ENCODE results near the gene USP22. TPM values are rescaled to one million over a fixed set of nuclear protein-coding genes. Genes with fewer than 3 reads are reported as not detected.
A peak's percentile ranks its signal among the peaks of the same experiment; 100 is the strongest.

The USP22 gene
- total RNA-seq, 4 donors from 2014 or later, result 120 to 258 (median 143) TPM

- Histone ChIP-seq H3K36me3 (no peaks in the 10 kb centered on the region), H3K4me1 (no peaks in the 10 kb centered on the region), H3K27ac (no peak overlapping the region), H3K4me3 (no peak overlapping the region), H3K9me3 (no peaks in the 10 kb centered on the region), H3K27me3 (no peaks in the 10 kb centered on the region)
- DNase-seq (no peak), ATAC-seq (no peak)
- intact Hi-C loops (cut with DNase I; ENCODE audit: low total_unique reads) (loop anchor here (10.0 kb wide), 1 partner anchor 95 kb away; no protein-coding TSS in a partner anchor), in situ Hi-C loops (cut with MboI; ENCODE audit: low sequenced_read_pairs in 4 of 4) (no loop called here)
- TF ChIP-seq CTCF (IDR thresholded peaks at IDR 0.05 in 4 of 5, conservative IDR thresholded peaks at IDR 0.05 in 1 of 5) (no peak), POLR2A (IDR thresholded peaks at IDR 0.05) (no peak)
Measured at GRCh38 chr17:21049457-21049856, 6.6 kb upstream of the USP22 start.

GRCh38 chr17:21046216-21046615 is 3.4 kb upstream of the USP22 start:
- Histone ChIP-seq H3K36me3 (no peaks in the 10 kb centered on the region), H3K4me1 (peaks cover 5 to 10% of the 10 kb centered on the region in 2 donors), H3K27ac (no peak overlapping the region), H3K27me3 (no peaks in the 10 kb centered on the region), H3K9me3 (no peaks in the 10 kb centered on the region), H3K4me3 (no peak overlapping the region)
- DNase-seq (no peak), ATAC-seq (no peak)
- TF ChIP-seq CTCF (IDR thresholded peaks at IDR 0.05 in 4 of 5, conservative IDR thresholded peaks at IDR 0.05 in 1 of 5), result no peak
- no peak for TF ChIP-seq POLR2A (IDR thresholded peaks at IDR 0.05)
- intact Hi-C loops (cut with DNase I; ENCODE audit: low total_unique reads) (loop anchor here (10.0 kb wide), 1 partner anchor 91 kb away; no protein-coding TSS in a partner anchor), in situ Hi-C loops (cut with MboI; ENCODE audit: low sequenced_read_pairs in 4 of 4) (no loop called here)

- ATAC-seq, result no peak
- in situ Hi-C loops (cut with MboI; ENCODE audit: low sequenced_read_pairs in 4 of 4), result no loop called here
- no peaks in the 10 kb centered on the region for H3K27me3 ChIP-seq
- no peak overlapping the region for H3K4me3 ChIP-seq
- DNase-seq, result no peak
- H3K9me3 ChIP-seq, result no peaks in the 10 kb centered on the region
- TF ChIP-seq POLR2A (IDR thresholded peaks at IDR 0.05), result no peak
- H3K36me3 ChIP-seq, result no peaks in the 10 kb centered on the region
- no peak overlapping the region for H3K27ac ChIP-seq
- intact Hi-C loops (cut with DNase I; ENCODE audit: low total_unique reads), result loop anchor here (5.0 to 10.0 kb wide), 3 partner anchors 43 to 167 kb away; partner anchors contain the start of gene TMEM11
- H3K4me1 ChIP-seq, result peaks cover 16 to 23% of the 10 kb centered on the region in 2 donors
Measured at GRCh38 chr17:21044971-21045370, 2.2 kb upstream of the USP22 start.

GRCh38 chr17:21043296-21044232 is 753 bp upstream of the USP22 start:
- Histone ChIP-seq H3K4me1 (peaks cover 25 to 33% of the 10 kb centered on the region in 2 donors), H3K36me3 (no peaks in the 10 kb centered on the region), H3K27me3 (no peaks in the 10 kb centered on the region), H3K4me3 (peak overlapping the region; percentile 61 to 97 (median 82)), H3K27ac (peak overlapping the region; percentile 86 to 98 (median 96)), H3K9me3 (no peaks in the 10 kb centered on the region)
- peak; percentile 82 for ATAC-seq
- in situ Hi-C loops (cut with MboI; ENCODE audit: low sequenced_read_pairs in 4 of 4) (no loop called here), intact Hi-C loops (cut with DNase I; ENCODE audit: low total_unique reads) (loop anchor here (1.0 to 10.0 kb wide), 8 partner anchors 9 to 245 kb away; partner anchors contain the start of gene TMEM11)
- peak in 1 of 2 donors; percentile 95 for DNase-seq
- TF ChIP-seq POLR2A (IDR thresholded peaks at IDR 0.05) (no peak), CTCF (IDR thresholded peaks at IDR 0.05 in 4 of 5, conservative IDR thresholded peaks at IDR 0.05 in 1 of 5) (peak; percentile 94 to 98 (median 97))

Measured in gastrocnemius medialis (tissue), 4 donors.